Stimulated activated CD4-positive, alpha-beta T cell treated with anti-CD3 and anti-CD28 coated beads, Interleukin-1b, Interleukin-23, amount 100 ng/mL, for 48 hours (primary cell): ENCODE results near the gene MAP3K20.
"Not testable (repeated sequence)": the region's sequence is repeated elsewhere in the genome, so short reads cannot be mapped to it uniquely, and the experiment has no call there.

ENCODE experiments used
- DNase-seq: peaks from one replicate; pipeline ENCODE4 v3.0.0-alpha.2; 2020

MAP3K20 gene

GRCh38 chr2:173164396-173164795 lies 88.8 kb downstream of the MAP3K20 start:
- DNase-seq = no peak

- no peak for DNase-seq
Measured at GRCh38 chr2:173165443-173166238, 90.0 kb downstream of the MAP3K20 start.

GRCh38 chr2:173171321-173171720 lies 95.7 kb downstream of the MAP3K20 start:
- DNase-seq = no peak

- no peak for DNase-seq
Measured at GRCh38 chr2:173171924-173172643, 96.4 kb downstream of the MAP3K20 start.

- DNase-seq = not testable (repeated sequence)
Measured at GRCh38 chr2:173174339-173174738, 98.7 kb downstream of the MAP3K20 start.

- DNase-seq = no peak
Measured at GRCh38 chr2:173175222-173175621, 99.6 kb downstream of the MAP3K20 start.

- DNase-seq = no peak
Measured at GRCh38 chr2:173181982-173182381, 106.3 kb downstream of the MAP3K20 start.

- DNase-seq = no peak
Measured at GRCh38 chr2:173184031-173185004, 108.7 kb downstream of the MAP3K20 start.

GRCh38 chr2:173185437-173185836 lies 109.8 kb downstream of the MAP3K20 start:
- no peak for DNase-seq

- no peak for DNase-seq
Measured at GRCh38 chr2:173187941-173188788, 112.5 kb downstream of the MAP3K20 start.

- DNase-seq = no peak
Measured at GRCh38 chr2:173191601-173192000, 116.0 kb downstream of the MAP3K20 start.

- DNase-seq = no peak
Measured at GRCh38 chr2:173192071-173192470, 116.4 kb downstream of the MAP3K20 start.

- no peak for DNase-seq
Measured at GRCh38 chr2:173193925-173194324, 118.3 kb downstream of the MAP3K20 start.

GRCh38 chr2:173195100-173195499 lies 119.5 kb downstream of the MAP3K20 start:
- no peak for DNase-seq

GRCh38 chr2:173196080-173196479 lies 120.4 kb downstream of the MAP3K20 start:
- DNase-seq = no peak

- DNase-seq = no peak
Measured at GRCh38 chr2:173196638-173197037, 121.0 kb downstream of the MAP3K20 start.

GRCh38 chr2:173198327-173198726 lies 122.7 kb downstream of the MAP3K20 start:
- no peak for DNase-seq

- no peak for DNase-seq
Measured at GRCh38 chr2:173199294-173199693, 123.6 kb downstream of the MAP3K20 start.

GRCh38 chr2:173202570-173202969 lies 126.9 kb downstream of the MAP3K20 start:
- DNase-seq = no peak

- DNase-seq = no peak
Measured at GRCh38 chr2:173204316-173204715, 128.7 kb downstream of the MAP3K20 start.

GRCh38 chr2:173205375-173205774 lies 129.7 kb downstream of the MAP3K20 start:
- no peak for DNase-seq

- not testable (repeated sequence) for DNase-seq
Measured at GRCh38 chr2:173207124-173207523, 131.5 kb downstream of the MAP3K20 start.
